Activated naive CD4-positive, alpha-beta T cell treated with anti-CD3 and anti-CD28 coated beads, Interleukin-2, amount 50 U/mL, for 72 hours (primary cell): Measurements from ENCODE around the gene F2R. TPM values are rescaled to one million over a fixed set of nuclear protein-coding genes. Genes with fewer than 3 reads are reported as not detected.

ENCODE experiments used
- ATAC-seq, 2 donors: fragments of 150-1000 bp; cut with Tn5 transposase; 2 replicates each; pipeline ENCODE4 v1.10.0; 2021; ENCODE audit warnings: mild to moderate bottlenecking in 2 of 2, moderate library complexity in 2 of 2
- DNase-seq, 2 donors: peaks; one replicate each; pipeline ENCODE4 v3.0.0; 2021 to 2022; ENCODE audit warnings: low spot score in 2 of 2
- H3K27ac Mint-ChIP-seq, 2 donors: one replicate each; pipeline ENCODE4 v1.8.0; 2022; ENCODE audit warnings: mild to moderate bottlenecking in 2 of 2, mixed read lengths in 2 of 2
- H3K36me3 Mint-ChIP-seq, 2 donors: one replicate each; pipeline ENCODE4 v1.8.0; 2022; ENCODE audit warnings: mixed read lengths in 2 of 2
- H3K9me3 Mint-ChIP-seq, 2 donors: one replicate each; pipeline ENCODE4 v1.8.0; 2022; ENCODE audit warnings: mixed read lengths in 2 of 2
- total RNA-seq, 2 donors: library from RNA; stranded (reverse); gene quantifications; one replicate each; pipeline ENCODE4 v1.2.3, GENCODE V29; 2022

The F2R gene
- total RNA-seq, 2 donors from 2014 or later, result 0.89 to 5.8 TPM

- Mint-ChIP-seq H3K36me3 (peaks cover 4 to 30% of the 10 kb centered on the region in 2 donors), H3K27ac (no peak overlapping the region), H3K9me3 (no peaks in the 10 kb centered on the region)
- ATAC-seq, result no peak
- no peak for DNase-seq
Measured at GRCh38 chr5:76688212-76688611, 27.7 kb upstream of the F2R start.

GRCh38 chr5:76688836-76689235 lies 27.1 kb upstream of the F2R start:
- ATAC-seq (no peak), DNase-seq (no peak)
- peaks cover 4 to 24% of the 10 kb centered on the region in 2 donors for H3K36me3 Mint-ChIP-seq
- no peaks in the 10 kb centered on the region for H3K9me3 Mint-ChIP-seq
- no peak overlapping the region for H3K27ac Mint-ChIP-seq

DNA sequence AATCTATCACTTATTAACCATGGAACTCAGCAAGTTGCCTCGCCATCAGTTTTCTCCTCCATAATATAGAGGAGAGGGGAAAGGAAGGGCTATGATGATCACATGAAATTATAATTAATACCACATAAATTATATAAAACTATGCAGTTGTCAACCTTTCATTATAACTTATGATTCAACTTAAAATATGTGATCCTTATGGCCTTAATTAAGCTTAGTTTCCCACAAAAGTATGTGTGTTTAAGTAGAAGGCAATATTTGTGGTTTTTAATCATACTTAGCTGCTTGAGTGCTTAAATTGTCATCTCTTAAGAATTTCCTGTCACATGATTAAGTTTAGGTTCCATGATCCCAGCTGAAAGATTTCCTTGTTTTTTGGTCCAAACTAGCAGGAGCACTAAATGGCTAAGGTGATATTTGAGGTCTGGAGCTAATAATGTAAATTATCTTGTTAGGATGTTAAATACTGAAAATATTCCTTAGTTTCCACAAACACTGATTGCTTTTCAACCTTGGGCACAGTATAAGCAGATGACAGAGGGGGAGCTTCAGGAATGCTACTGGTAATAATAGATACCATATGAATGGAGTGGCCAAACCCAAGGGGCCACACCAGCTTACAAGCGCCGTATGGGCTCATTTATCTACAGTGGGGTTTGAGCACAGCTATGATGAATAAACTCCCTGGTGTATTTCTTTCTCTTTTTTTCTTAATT lies 26.4 kb upstream of the F2R start:
- no peaks in the 10 kb centered on the region for H3K9me3 Mint-ChIP-seq
- H3K27ac Mint-ChIP-seq, result peak overlapping the region in 1 of 2 donors; percentile 39
- H3K36me3 Mint-ChIP-seq, result peaks cover 4 to 19% of the 10 kb centered on the region in 2 donors
- ATAC-seq (no peak), DNase-seq (no peak)

DNA sequence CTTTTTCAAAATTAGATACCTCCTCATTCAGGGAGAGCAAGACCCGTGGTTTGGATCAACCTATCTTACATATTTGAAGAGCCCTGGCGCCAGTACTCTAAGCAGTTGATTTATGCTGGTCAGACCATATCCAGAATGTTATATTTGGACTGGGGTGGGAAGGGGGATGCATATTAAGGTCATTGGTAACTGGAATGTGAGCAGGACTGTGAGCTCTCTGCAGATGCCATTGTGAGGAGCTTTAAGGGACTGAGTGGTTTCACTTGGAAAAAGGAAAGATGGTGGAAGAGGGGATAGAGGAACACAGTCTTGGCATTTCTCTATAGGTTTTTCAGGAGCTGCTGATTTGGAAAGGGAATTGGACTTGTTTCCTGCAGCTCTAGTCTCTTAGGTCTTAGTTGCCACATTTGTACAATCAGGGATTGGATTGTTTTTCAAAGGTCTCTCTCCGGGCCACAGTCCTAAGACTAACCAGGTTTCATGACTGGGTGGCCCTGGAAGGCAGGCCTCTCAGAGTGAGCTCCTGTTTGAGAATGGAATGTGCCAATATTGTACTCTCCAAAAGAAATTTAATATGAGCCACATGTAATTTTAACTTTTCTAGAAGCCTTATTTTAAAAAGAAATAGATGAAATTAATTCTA lies 25.8 kb upstream of the F2R start:
- Mint-ChIP-seq H3K9me3 (no peaks in the 10 kb centered on the region), H3K27ac (peak overlapping the region in 1 of 2 donors; percentile 39), H3K36me3 (peaks cover 4 to 20% of the 10 kb centered on the region in 2 donors)
- DNase-seq, result no peak
- no peak for ATAC-seq

DNA sequence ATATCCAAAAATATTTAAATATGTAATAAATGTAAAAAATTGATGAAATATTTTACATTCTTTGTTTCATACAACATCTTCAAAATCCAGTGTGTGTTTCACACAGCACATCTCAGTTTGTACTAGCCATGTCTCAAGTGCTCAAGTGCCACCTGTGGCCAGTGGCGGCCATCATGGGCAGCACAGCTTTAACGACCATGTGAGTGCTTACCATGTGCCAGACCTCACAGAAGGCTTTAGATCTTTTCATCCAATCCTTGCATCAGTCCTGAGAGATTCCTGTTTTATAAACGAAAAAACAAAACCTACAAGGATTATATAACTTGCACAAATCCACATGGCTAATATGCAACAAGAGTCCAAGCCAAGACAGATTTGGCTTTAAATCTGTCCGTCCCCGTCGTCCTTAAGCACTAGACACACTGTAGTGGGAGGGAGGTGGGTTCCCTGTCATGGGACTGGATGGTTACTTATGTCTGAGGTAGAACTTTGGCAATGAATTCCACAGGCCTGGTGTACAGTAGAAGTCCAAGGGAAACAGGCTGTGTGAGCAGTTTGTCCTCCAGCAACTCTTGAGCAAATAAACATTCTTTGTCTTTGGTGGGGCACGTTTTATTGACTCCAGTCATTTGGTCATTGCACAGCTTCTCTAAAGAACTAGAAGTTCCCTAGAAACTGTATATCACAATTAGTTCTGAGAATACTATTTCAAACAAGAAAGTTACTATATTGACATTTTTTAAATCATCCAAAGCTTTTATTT lies 25.0 kb upstream of the F2R start:
- Mint-ChIP-seq H3K36me3 (peaks cover 4 to 24% of the 10 kb centered on the region in 2 donors), H3K27ac (peak overlapping the region in 1 of 2 donors; percentile 80), H3K9me3 (no peaks in the 10 kb centered on the region)
- ATAC-seq (peak in 1 of 2 donors; percentile 16), DNase-seq (no peak)

DNA sequence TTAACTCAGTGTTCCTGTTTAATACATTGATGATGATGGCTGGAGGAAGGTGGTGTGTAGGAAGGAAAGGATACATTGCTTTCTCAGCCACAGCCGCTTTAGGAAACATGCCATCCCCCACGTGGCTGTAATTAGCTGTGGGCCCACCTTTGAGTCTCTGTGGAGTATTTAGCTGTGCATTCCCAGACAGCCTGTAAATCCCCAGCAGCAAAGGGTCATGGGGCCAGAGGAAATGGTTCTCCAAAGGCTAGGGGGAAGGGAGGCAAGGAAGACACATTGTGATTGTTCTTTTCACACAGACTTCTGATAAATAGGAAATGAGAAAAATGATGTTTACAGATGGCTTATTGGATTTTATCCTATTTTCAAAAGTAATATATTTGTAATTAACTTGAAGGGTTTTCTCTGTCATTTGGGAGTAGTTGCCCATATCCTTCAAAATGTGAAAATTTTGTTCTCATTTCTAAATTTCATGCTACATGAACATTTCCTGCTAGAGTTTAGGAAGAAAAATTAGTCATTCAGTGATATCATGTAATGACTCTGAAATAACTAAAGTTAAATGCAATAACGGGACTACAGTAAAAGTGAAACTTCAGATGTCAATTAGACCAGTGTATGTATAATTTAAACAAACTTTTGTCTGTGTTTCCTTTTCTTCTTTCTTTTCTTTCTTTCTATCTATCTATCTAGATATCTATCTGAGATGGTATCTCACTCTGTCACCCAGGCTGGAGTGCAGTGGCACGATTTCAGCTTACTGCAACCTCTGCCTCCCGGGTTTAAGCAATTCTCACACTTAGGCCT lies 24.3 kb upstream of the F2R start:
- DNase-seq (no peak), ATAC-seq (peak; percentile 75 to 97)
- Mint-ChIP-seq H3K36me3 (peaks cover under 1 to 24% of the 10 kb centered on the region in 2 donors), H3K27ac (peak overlapping the region; percentile 80 to 92), H3K9me3 (no peaks in the 10 kb centered on the region)

DNA sequence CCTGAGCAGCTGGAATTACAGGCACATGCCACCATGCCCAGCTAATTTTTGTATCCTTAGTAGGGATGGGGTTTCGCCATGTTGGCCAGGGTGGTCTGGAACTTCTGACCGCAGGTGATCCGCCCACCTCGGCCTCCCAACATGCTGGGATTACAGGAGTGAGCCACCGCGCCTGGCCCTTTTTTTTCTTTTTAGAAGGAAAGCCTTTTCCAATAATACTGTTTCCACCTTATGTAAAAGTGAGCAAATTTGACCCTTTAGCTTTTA lies 23.7 kb upstream of the F2R start:
- peaks cover 0 to 24% of the 10 kb centered on the region in 2 donors for H3K36me3 Mint-ChIP-seq
- DNase-seq, result no peak
- H3K9me3 Mint-ChIP-seq, result no peaks in the 10 kb centered on the region
- ATAC-seq, result no peak
- peak overlapping the region; percentile 80 to 92 for H3K27ac Mint-ChIP-seq

- H3K9me3 Mint-ChIP-seq, result no peaks in the 10 kb centered on the region
- peaks cover 1 to 24% of the 10 kb centered on the region in 2 donors for H3K36me3 Mint-ChIP-seq
- DNase-seq (no peak), ATAC-seq (no peak)
- peak overlapping the region in 1 of 2 donors; percentile 80 for H3K27ac Mint-ChIP-seq
Measured at GRCh38 chr5:76692651-76693050, 23.3 kb upstream of the F2R start.

- DNase-seq (no peak), ATAC-seq (no peak)
- peak overlapping the region in 1 of 2 donors; percentile 80 for H3K27ac Mint-ChIP-seq
- H3K9me3 Mint-ChIP-seq, result no peaks in the 10 kb centered on the region
- H3K36me3 Mint-ChIP-seq, result peaks cover 4 to 24% of the 10 kb centered on the region in 2 donors
Measured at GRCh38 chr5:76693141-76693540, 22.8 kb upstream of the F2R start.

DNA sequence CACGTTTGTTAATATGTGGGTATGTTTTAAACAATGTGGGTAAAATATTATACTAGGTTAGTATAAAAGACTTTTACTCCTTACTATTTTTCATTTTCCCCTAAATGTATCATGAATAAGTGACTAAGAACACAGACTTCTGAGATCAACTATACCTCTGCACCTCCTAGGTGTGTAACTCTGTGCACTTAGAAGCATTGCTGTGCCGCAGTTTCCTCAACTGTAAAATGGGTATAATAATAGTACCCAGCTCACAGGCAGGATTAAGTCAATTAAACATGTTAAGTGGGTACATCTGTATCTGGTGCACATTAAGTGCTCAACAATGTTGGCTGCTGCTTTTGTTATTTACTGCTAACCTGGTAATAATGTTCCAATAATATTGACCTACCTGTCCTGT lies 21.6 kb upstream of the F2R start:
- H3K9me3 Mint-ChIP-seq, result no peaks in the 10 kb centered on the region
- H3K27ac Mint-ChIP-seq, result no peak overlapping the region
- peaks cover 4 to 24% of the 10 kb centered on the region in 2 donors for H3K36me3 Mint-ChIP-seq
- DNase-seq, result no peak
- ATAC-seq, result no peak

DNA sequence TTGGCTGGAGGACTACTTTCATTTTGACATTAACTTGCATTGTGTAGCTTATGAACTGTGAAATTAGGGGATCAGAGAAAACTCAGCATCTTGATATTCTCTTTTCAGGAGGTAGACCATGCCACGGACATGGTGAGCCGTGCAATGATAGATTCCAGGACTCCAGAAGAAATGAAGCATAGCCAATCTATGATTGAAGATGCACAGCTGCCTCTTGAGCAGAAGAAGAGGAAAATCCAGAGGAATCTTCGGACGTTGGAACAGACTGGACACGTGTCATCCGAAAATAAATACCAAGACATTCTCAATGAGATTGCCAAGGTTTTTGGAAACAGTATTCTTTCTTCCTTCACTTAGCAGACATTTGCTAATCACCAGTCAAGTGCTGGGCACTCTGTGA lies 20.6 kb upstream of the F2R start:
- DNase-seq (no peak), ATAC-seq (no peak)
- Mint-ChIP-seq H3K36me3 (peaks cover 4 to 16% of the 10 kb centered on the region in 2 donors), H3K27ac (no peak overlapping the region), H3K9me3 (no peaks in the 10 kb centered on the region)

GRCh38 chr5:76696251-76696650 lies 19.7 kb upstream of the F2R start:
- Mint-ChIP-seq H3K36me3 (peaks cover 11 to 22% of the 10 kb centered on the region in 2 donors), H3K9me3 (no peaks in the 10 kb centered on the region), H3K27ac (no peak overlapping the region)
- DNase-seq (no peak), ATAC-seq (no peak)

DNA sequence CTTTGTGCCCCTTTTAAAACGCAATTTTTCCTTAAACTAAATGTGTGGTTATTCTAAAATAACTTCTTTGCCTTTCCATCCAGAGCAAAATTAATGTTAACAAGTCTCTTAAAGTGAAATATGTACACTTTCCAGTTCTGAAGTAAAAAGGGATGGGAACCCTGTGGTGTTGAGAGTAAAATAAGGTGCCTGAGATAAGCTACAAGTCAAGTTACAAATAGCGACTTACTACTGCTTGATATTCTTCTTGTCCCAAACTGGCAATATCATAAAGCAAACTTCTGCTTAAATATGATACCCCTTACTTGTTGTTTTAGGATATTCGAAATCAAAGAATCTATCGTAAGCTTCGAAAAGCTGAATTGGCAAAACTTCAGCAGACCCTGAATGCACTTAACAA lies 18.3 kb upstream of the F2R start:
- ATAC-seq (no peak), DNase-seq (no peak)
- Mint-ChIP-seq H3K27ac (no peak overlapping the region), H3K36me3 (peaks cover 12 to 26% of the 10 kb centered on the region in 2 donors), H3K9me3 (no peaks in the 10 kb centered on the region)

- H3K36me3 Mint-ChIP-seq, result peaks cover 12 to 13% of the 10 kb centered on the region in 2 donors
- H3K27ac Mint-ChIP-seq, result no peak overlapping the region
Measured at GRCh38 chr5:76700571-76700970, 15.4 kb upstream of the F2R start.

DNA sequence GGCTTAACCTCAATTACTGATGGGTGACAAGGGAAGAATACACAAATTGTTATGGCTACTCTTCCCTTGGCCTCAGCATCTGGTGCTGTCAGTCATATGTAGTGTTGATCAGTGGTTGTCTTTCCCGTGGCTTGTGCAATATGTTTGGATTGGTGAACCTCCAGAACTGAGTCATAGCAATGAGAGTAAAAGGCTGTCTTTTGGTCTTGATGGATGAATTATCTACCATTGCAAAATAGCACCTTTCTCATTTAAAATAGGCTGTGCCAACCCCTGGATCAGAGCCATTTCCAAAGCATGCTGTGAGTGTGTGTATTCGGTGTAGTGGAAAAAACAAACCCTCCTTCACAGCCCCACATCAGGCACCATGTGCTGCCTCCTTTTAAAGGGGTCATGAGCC lies 14.6 kb upstream of the F2R start:
- Mint-ChIP-seq H3K9me3 (no peaks in the 10 kb centered on the region), H3K27ac (no peak overlapping the region), H3K36me3 (peaks cover 12% of the 10 kb centered on the region in 2 donors)
- DNase-seq, result no peak
- no peak for ATAC-seq

More at GRCh38 chr5:76700571-76700970, 15.4 kb upstream of the F2R start:
- ATAC-seq, result peak in 1 of 2 donors; percentile 30
- DNase-seq, result no peak
- no peaks in the 10 kb centered on the region for H3K9me3 Mint-ChIP-seq

DNA sequence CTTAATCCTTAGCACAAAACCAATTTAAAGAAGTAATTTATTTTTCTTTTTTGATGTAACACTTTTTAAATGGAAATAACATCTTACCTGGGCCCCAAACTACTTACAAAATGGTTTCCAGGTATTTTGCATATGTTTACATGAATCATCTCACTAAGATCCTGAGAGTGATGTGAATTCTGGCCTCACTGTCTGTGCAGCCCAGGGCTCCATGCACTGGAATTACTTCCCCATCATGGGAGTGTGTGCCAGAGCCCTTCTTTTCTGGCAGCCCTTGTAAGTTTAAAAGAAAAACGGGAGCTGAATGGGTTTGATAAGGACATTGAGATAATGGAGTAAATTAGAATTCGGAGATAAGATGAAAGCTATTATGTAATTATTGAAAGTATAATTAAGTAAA lies 12.2 kb upstream of the F2R start:
- H3K36me3 Mint-ChIP-seq, result peaks cover 9 to 12% of the 10 kb centered on the region in 2 donors
- H3K9me3 Mint-ChIP-seq, result no peaks in the 10 kb centered on the region
- peak overlapping the region in 1 of 2 donors; percentile 50 for H3K27ac Mint-ChIP-seq
- ATAC-seq, result no peak
- no peak for DNase-seq
